ENCODE measurements around the gene INSIG2.

DNA sequence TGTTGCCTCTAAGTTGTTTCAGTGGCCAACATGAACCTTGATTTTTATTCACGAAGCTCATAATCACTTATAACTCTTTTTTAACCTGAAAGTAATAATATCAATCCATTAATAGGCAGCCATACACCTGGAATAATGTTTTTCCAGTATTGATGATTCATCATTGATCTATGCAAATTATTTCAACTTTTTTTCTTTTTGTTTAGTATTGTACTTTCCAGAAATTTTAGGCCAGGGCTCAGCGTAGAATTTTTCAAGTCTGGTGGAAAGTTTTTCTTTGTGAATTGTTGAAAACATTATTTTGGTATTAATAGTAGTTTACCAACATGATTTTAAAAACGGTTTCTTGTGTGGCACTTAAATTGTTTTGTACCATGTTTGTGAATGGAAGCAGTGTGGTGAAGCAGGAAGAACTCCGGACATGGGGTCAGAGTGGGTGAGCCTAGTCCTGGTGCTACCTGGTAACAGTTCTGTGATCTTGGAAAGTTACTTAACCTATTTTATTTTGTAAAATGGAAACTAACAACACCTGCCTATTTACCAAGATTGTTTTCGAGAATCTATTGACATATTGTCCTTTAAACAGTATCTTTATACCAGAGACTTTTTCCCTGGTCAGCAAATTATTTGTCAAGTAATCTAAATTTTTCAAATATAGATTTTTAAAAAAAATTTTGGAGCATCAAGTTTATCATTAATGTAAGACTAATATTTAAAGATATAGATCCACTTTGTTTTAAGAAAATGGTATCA lies 2.3 kb downstream of the INSIG2 start:
- TF ChIP-seq POLR2A (IDR thresholded peaks at IDR 0.05; ENCODE audit: low read depth) (no peak), CTCF (IDR thresholded peaks at IDR 0.05) (no peak)
